Uterus (tissue), 4 donors: ENCODE measurements around the gene RAB3IL1. TPM values are rescaled to one million over a fixed set of nuclear protein-coding genes. Genes with fewer than 3 reads are reported as not detected.

Source experiments
- DNase-seq, 2 donors: peaks; one replicate each; pipeline ENCODE4 v3.0.0-alpha.2; 2019 to 2020
- H3K27ac ChIP-seq, 2 donors: fragments of 200-600 bp; sonication (generic); 1 replicate in 1 of 2; 2 replicates in 1 of 2; pipeline ENCODE4 v1.5.1; 2016 to 2018
- H3K27me3 ChIP-seq, 2 donors: fragments of 200-600 bp; sonication (generic); one replicate each; pipeline ENCODE4 v1.5.1; 2018 to 2019; ENCODE audit warnings: control low read depth in 1 of 2
- H3K36me3 ChIP-seq, 2 donors: fragments of 200-600 bp; sonication (generic); one replicate each; pipeline ENCODE4 v1.5.1; 2019; ENCODE audit warnings: control low read depth in 1 of 2
- H3K4me1 ChIP-seq, 2 donors: fragments of 200-600 bp; sonication (generic); one replicate each; pipeline ENCODE4 v1.5.1; 2018 to 2019; ENCODE audit warnings: control low read depth in 1 of 2
- H3K4me3 ChIP-seq, 2 donors: fragments of 200-600 bp; sonication (generic); 1 replicate in 1 of 2; 2 replicates in 1 of 2; pipeline ENCODE4 v1.5.1; 2018 to 2019; ENCODE audit warnings: mild to moderate bottlenecking in 1 of 2
- H3K9me3 ChIP-seq, 2 donors: fragments of 200-600 bp; sonication (generic); one replicate each; pipeline ENCODE4 v1.5.1; 2019; ENCODE audit warnings: control low read depth in 1 of 2
- CTCF ChIP-seq, 4 experiments: fragments of 200-600 bp in 2 of 4; fragments of 450-650 bp in 2 of 4; sonication (generic) in 2 of 4; IDR thresholded peaks; one replicate each; pipeline ENCODE4 v1.5.1; 2016 to 2019; ENCODE audit warnings: antibody characterized with exemption in 4 of 4, mild to moderate bottlenecking in 2 of 4, moderate library complexity in 1 of 4
- POLR2A ChIP-seq, 2 donors: fragments of 450-650 bp; IDR thresholded peaks; one replicate each; pipeline ENCODE4 v1.6.1; 2016; ENCODE audit warnings: antibody characterized with exemption in 2 of 2, mild to moderate bottlenecking in 1 of 2, moderate library complexity in 1 of 2
- intact Hi-C: fragments of 100-400 bp; cut with DNase I; formaldehyde crosslinking; loops from one replicate; pipeline ENCODE4 v1.15.1; 2023; ENCODE audit warnings: low total_unique reads
- total RNA-seq, 4 donors: library from RNA; depleted of rRNA in 3 of 4; stranded (reverse); fragments of >200 nt in 3 of 4; gene quantifications; one replicate each; pipeline versions ENCODE4 v1.1.0 to v1.2.4, GENCODE V29; 2014 to 2023
- donor health status: DM: yes; HTN: yes; CAD: no.

RAB3IL1 gene
- total RNA-seq, 4 donors from 2014 or later: 12.6 to 60.3 (median 26.8) TPM

- Histone ChIP-seq H3K36me3 (no peaks in the 10 kb centered on the region), H3K27ac (no peak overlapping the region), H3K4me1 (no peaks in the 10 kb centered on the region), H3K4me3 (no peak overlapping the region), H3K9me3 (no peaks in the 10 kb centered on the region), H3K27me3 (no peaks in the 10 kb centered on the region)
- intact Hi-C loops: no loop called here
- no peak for TF ChIP-seq CTCF (IDR thresholded peaks at IDR 0.05)
- TF ChIP-seq POLR2A (IDR thresholded peaks at IDR 0.05): no peak
- no peak for DNase-seq
Measured at GRCh38 chr11:61851900-61852295, 65.5 kb downstream of the RAB3IL1 start.

GRCh38 chr11:61851113-61851899 lies 66.1 kb downstream of the RAB3IL1 start:
- no peak for TF ChIP-seq CTCF (IDR thresholded peaks at IDR 0.05)
- TF ChIP-seq POLR2A (IDR thresholded peaks at IDR 0.05): no peak
- H3K9me3 ChIP-seq: no peaks in the 10 kb centered on the region
- H3K4me3 ChIP-seq: no peak overlapping the region

GRCh38 chr11:61850687-61851086 lies 66.7 kb downstream of the RAB3IL1 start:
- H3K4me3 ChIP-seq: no peak overlapping the region
- H3K36me3 ChIP-seq: no peaks in the 10 kb centered on the region
- intact Hi-C loops: no loop called here
- DNase-seq: no peak
- no peaks in the 10 kb centered on the region for H3K27me3 ChIP-seq
- TF ChIP-seq POLR2A (IDR thresholded peaks at IDR 0.05) (no peak), CTCF (IDR thresholded peaks at IDR 0.05) (no peak)
- no peaks in the 10 kb centered on the region for H3K4me1 ChIP-seq
- H3K27ac ChIP-seq: no peak overlapping the region
- no peaks in the 10 kb centered on the region for H3K9me3 ChIP-seq

More at GRCh38 chr11:61851113-61851899, 66.1 kb downstream of the RAB3IL1 start:
- intact Hi-C loops: no loop called here
- no peaks in the 10 kb centered on the region for H3K36me3 ChIP-seq
- H3K4me1 ChIP-seq: no peaks in the 10 kb centered on the region
- DNase-seq: no peak
- no peaks in the 10 kb centered on the region for H3K27me3 ChIP-seq
- no peak overlapping the region for H3K27ac ChIP-seq

GRCh38 chr11:61848631-61849030 lies 68.7 kb downstream of the RAB3IL1 start:
- no peak overlapping the region for H3K27ac ChIP-seq
- no peak for DNase-seq
- no peaks in the 10 kb centered on the region for H3K27me3 ChIP-seq
- no peaks in the 10 kb centered on the region for H3K4me1 ChIP-seq
- no peak overlapping the region for H3K4me3 ChIP-seq
- intact Hi-C loops: no loop called here
- TF ChIP-seq POLR2A (IDR thresholded peaks at IDR 0.05) (no peak), CTCF (IDR thresholded peaks at IDR 0.05) (no peak)
- no peaks in the 10 kb centered on the region for H3K9me3 ChIP-seq
- no peaks in the 10 kb centered on the region for H3K36me3 ChIP-seq

GRCh38 chr11:61847914-61848581 lies 69.3 kb downstream of the RAB3IL1 start:
- H3K4me1 ChIP-seq: no peaks in the 10 kb centered on the region
- H3K27me3 ChIP-seq: no peaks in the 10 kb centered on the region
- intact Hi-C loops: no loop called here
- DNase-seq: no peak
- no peak overlapping the region for H3K27ac ChIP-seq
- no peaks in the 10 kb centered on the region for H3K9me3 ChIP-seq
- TF ChIP-seq POLR2A (IDR thresholded peaks at IDR 0.05) (no peak), CTCF (IDR thresholded peaks at IDR 0.05) (no peak)
- H3K4me3 ChIP-seq: no peak overlapping the region
- H3K36me3 ChIP-seq: no peaks in the 10 kb centered on the region
